Naive thymus-derived CD4-positive, alpha-beta T cell (primary cell): ENCODE data around the gene KRTAP9-9. TPM values are rescaled to one million over a fixed set of nuclear protein-coding genes. Genes with fewer than 3 reads are reported as not detected.
"Not testable (repeated sequence)": the region's sequence is repeated elsewhere in the genome, so short reads cannot be mapped to it uniquely, and the experiment has no call there.

Source experiments
- ATAC-seq: fragments of 150-1000 bp; cut with Tn5 transposase; 2 replicates; pipeline ENCODE4 v1.10.0; 2021; ENCODE audit warnings: mild to moderate bottlenecking, moderate library complexity
- CTCF ChIA-PET: fragments of 350-600 bp; sonication (Branson Sonifier 250); formaldehyde crosslinking; loops from one replicate; lab custom pipeline; 2021; ENCODE audit warnings: antibody characterized with exemption; lab: Charles Lee
- POLR2A ChIA-PET: fragments of 350-600 bp; sonication (Branson Sonifier 250); formaldehyde crosslinking; loops from one replicate; lab custom pipeline; 2021; ENCODE audit warnings: antibody characterized with exemption, inconsistent platforms; lab: Charles Lee
- DNase-seq, 9 donors: peaks; one replicate each; pipeline versions ENCODE4 v3.0.0 to v3.0.0-alpha.2; 2020 to 2022; ENCODE audit warnings: mixed read lengths in 1 of 9
- H3K27ac ChIP-seq: one replicate; pipeline ENCODE4 v1.7.0; 2013; ENCODE audit warnings: mild to moderate bottlenecking, low read depth, low read length, moderate library complexity
- H3K27me3 ChIP-seq, 2 donors: one replicate each; pipeline ENCODE4 v1.7.0; 2013; ENCODE audit warnings: low read length in 2 of 2, mild to moderate bottlenecking in 2 of 2, moderate library complexity in 2 of 2; ENCODE audit not compliant: control insufficient read depth in 2 of 2, insufficient read depth in 2 of 2
- H3K36me3 ChIP-seq, 3 experiments: 1 replicate in 2 of 3; 2 replicates in 1 of 3; pipeline ENCODE4 v1.7.0; 2013; ENCODE audit warnings: low read length in 3 of 3, mild to moderate bottlenecking in 3 of 3, moderate library complexity in 1 of 3; ENCODE audit not compliant: insufficient read depth in 3 of 3, control insufficient read depth in 2 of 3
- H3K4me1 ChIP-seq, 2 donors: one replicate each; pipeline ENCODE4 v1.7.0; 2013; ENCODE audit warnings: low read length in 2 of 2, mild to moderate bottlenecking in 2 of 2, moderate library complexity in 1 of 2; ENCODE audit not compliant: control insufficient read depth in 2 of 2, insufficient read depth in 2 of 2
- H3K4me3 ChIP-seq: 2 replicates; pipeline ENCODE4 v1.7.0; 2013; ENCODE audit warnings: mild to moderate bottlenecking, low read length
- H3K9me3 ChIP-seq, 3 experiments: 1 replicate in 2 of 3; 2 replicates in 1 of 3; pipeline ENCODE4 v1.7.0; 2013; ENCODE audit warnings: low read length in 3 of 3; ENCODE audit not compliant: control insufficient read depth in 2 of 3
- H3K27ac Mint-ChIP-seq, 9 donors: one replicate each; pipeline ENCODE4 v1.8.0; 2020 to 2022; ENCODE audit warnings: mixed read lengths in 9 of 9, mild to moderate bottlenecking in 8 of 9, moderate library complexity in 5 of 9, inconsistent platforms in 2 of 9
- H3K27me3 Mint-ChIP-seq, 5 donors: one replicate each; pipeline ENCODE4 v1.8.0; 2021 to 2022; ENCODE audit warnings: mixed read lengths in 5 of 5, mild to moderate bottlenecking in 1 of 5
- H3K36me3 Mint-ChIP-seq, 5 donors: one replicate each; pipeline ENCODE4 v1.8.0; 2020 to 2022; ENCODE audit warnings: mixed read lengths in 5 of 5, mild to moderate bottlenecking in 3 of 5, inconsistent platforms in 1 of 5
- H3K4me1 Mint-ChIP-seq, 7 donors: one replicate each; pipeline ENCODE4 v1.8.0; 2020 to 2022; ENCODE audit warnings: mixed read lengths in 7 of 7, mild to moderate bottlenecking in 3 of 7, inconsistent platforms in 1 of 7
- H3K4me3 Mint-ChIP-seq, 10 donors: one replicate each; pipeline ENCODE4 v1.8.0; 2020 to 2022; ENCODE audit warnings: mild to moderate bottlenecking in 10 of 10, mixed read lengths in 10 of 10, moderate library complexity in 6 of 10, inconsistent platforms in 2 of 10
- H3K9me3 Mint-ChIP-seq, 11 donors: one replicate each; pipeline ENCODE4 v1.8.0; 2020 to 2022; ENCODE audit warnings: mixed read lengths in 11 of 11, mild to moderate bottlenecking in 4 of 11, inconsistent platforms in 1 of 11, moderate library complexity in 1 of 11
- intact Hi-C, 2 donors: fragments of 100-400 bp; cut with micrococcal nuclease; formaldehyde crosslinking; loops; one replicate each; pipeline ENCODE4 v1.15.1; 2023
- polyA plus RNA-seq, 2 donors: library from polyadenylated mRNA; unstranded; fragments of 300-500 nt; fragmentation: Illumina TruSeq; gene quantifications; one replicate each; pipeline ENCODE4 v1.2.3, GENCODE V29; 2021
- total RNA-seq, 6 experiments: library from RNA in 5 of 6; stranded (reverse) in 5 of 6; gene quantifications; 1 replicate in 5 of 6; 2 replicates in 1 of 6; pipeline ENCODE4 v1.2.3 and lab custom pipeline; 2021 to 2026

Gene KRTAP9-9
- total and polyA plus RNA-seq, 7 experiments from 2014 or later = not detected

DNA sequence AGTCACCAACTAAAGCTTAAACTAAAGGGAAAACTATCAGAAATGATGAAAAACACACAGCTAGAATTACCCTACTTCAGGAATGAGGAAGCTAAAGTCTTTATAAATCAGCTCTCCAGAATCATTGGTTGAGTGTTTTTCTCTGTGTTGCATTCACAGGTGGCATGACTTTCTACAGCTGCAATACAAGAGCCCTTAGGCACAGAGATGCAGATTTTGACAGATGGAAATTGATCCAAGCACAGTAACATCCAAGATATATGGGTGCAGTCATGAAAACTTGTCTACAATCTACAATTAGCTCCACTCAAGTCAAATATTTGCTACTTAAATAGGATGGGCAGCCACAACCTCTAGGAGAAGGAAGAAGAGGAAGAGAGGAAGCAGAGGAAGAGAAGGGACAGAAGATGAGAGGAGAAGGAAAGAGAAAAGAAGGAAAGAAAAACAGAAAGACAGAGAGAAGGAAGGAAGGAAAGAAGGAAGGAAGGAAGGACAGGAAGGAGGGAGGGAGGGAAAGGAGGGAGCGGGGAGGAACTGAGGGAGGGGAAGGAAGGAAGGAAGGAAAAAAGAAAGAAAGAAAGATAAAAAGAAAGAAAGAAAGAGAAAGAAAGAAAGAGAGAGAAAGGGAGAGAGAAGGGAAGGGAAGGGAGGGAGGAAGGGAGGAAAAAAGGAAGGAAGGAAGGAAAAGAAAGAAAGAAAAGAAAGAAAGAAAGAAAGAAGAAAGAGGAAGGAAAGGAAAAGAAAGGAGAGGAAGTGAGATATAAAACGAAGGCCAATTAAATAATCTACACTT, 8.0 kb upstream of the KRTAP9-9 start:
- ATAC-seq, H3K36me3 ChIP-seq, H3K4me3 ChIP-seq, H3K36me3 Mint-ChIP-seq, DNase-seq, H3K4me3 Mint-ChIP-seq, H3K9me3 Mint-ChIP-seq, intact Hi-C loops, H3K27ac ChIP-seq, H3K9me3 ChIP-seq, H3K27me3 ChIP-seq, POLR2A ChIA-PET, H3K4me1 ChIP-seq, CTCF ChIA-PET: not testable (repeated sequence)
- peaks cover 0 to 14% (median 6%) of the 10 kb centered on the region in 7 donors for H3K4me1 Mint-ChIP-seq
- peak overlapping the region in 1 of 9 donors; percentile 36 for H3K27ac Mint-ChIP-seq
- H3K27me3 Mint-ChIP-seq = peaks cover 0 to 24% (median 6%) of the 10 kb centered on the region in 5 donors

DNA sequence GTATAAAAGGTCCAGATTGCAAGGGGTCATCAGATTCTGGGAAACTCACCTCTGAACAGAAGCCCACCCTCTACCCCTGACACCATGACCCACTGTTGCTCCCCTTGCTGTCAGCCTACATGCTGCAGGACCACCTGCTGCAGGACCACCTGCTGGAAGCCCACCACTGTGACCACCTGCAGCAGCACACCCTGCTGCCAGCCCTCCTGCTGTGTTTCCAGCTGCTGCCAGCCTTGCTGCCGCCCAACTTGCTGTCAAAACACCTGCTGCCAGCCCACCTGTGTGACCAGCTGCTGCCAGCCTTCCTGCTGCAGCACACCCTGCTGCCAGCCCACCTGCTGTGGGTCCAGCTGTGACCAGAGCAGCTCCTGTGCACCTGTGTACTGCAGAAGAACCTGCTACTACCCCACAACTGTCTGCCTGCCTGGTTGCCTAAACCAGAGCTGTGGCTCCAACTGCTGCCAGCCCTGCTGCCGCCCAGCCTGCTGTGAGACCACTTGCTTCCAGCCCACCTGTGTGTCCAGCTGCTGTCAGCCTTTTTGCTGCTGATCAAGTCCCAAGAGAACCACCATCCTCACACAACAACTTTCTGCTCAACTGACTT, 5.4 kb upstream of the KRTAP9-9 start, which contains the start of gene KRTAP9-4:
Gene KRTAP9-4, plus strand, starts transcription at position 51 of the 604 bp plus-strand sequence. Its CDS starts 34 bp downstream, at position 85.
- H3K4me3 Mint-ChIP-seq, H3K36me3 ChIP-seq, DNase-seq, H3K4me3 ChIP-seq, H3K9me3 ChIP-seq, POLR2A ChIA-PET, ATAC-seq, H3K4me1 ChIP-seq, H3K27ac ChIP-seq, H3K36me3 Mint-ChIP-seq, CTCF ChIA-PET, intact Hi-C loops, H3K27me3 ChIP-seq, H3K9me3 Mint-ChIP-seq: not testable (repeated sequence)
- peaks cover 0 to 24% (median 7%) of the 10 kb centered on the region in 5 donors for H3K27me3 Mint-ChIP-seq
- H3K27ac Mint-ChIP-seq = peak within 1 kb of the TSS in 1 of 9 donors; percentile 58
- H3K4me1 Mint-ChIP-seq = peaks cover 0 to 21% (median 9%) of the 10 kb centered on the region in 7 donors

DNA sequence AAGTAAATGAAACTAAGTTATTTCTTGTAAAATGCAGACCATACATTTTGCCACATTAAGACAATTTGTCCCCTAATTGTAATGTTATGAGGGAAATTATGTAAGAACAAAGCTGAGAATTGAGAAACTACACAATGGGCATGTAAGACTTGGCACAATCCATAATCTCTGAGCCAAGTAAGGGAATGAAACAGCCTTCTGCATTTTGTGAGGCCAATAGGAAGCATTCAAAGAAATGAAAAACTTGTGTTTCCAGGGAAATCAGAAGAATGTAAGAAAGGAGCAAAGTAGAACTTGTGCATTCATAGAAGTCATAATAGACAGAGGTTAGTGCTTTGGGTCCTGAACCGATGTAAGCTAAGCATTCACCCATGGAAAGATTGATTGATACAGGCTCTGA, 3.9 kb upstream of the KRTAP9-9 start:
- H3K9me3 Mint-ChIP-seq = no peaks in the 10 kb centered on the region
- Histone ChIP-seq H3K27ac (no peak overlapping the region), H3K4me1 (no peaks in the 10 kb centered on the region), H3K36me3 (no peaks in the 10 kb centered on the region), H3K9me3 (no peaks in the 10 kb centered on the region), H3K27me3 (no peaks in the 10 kb centered on the region), H3K4me3 (no peak overlapping the region)
- no peak overlapping the region for H3K27ac Mint-ChIP-seq
- H3K36me3 Mint-ChIP-seq = no peaks in the 10 kb centered on the region
- intact Hi-C loops = no loop called here
- no peak overlapping the region for H3K4me3 Mint-ChIP-seq
- POLR2A ChIA-PET = no interaction called here
- CTCF ChIA-PET = no interaction called here
- H3K4me1 Mint-ChIP-seq = peaks cover 0 to 21% (median 9%) of the 10 kb centered on the region in 7 donors
- H3K27me3 Mint-ChIP-seq = peaks cover 0 to 29% (median 9%) of the 10 kb centered on the region in 5 donors
- DNase-seq (no peak), ATAC-seq (no peak)

- intact Hi-C loops = no loop called here
- DNase-seq = no peak
- no peak for ATAC-seq
- Histone ChIP-seq H3K27ac (no peak overlapping the region), H3K4me1 (no peaks in the 10 kb centered on the region), H3K27me3 (peaks cover 0 to 6% of the 10 kb centered on the region in 2 donors), H3K9me3 (no peaks in the 10 kb centered on the region), H3K4me3 (no peak overlapping the region), H3K36me3 (no peaks in the 10 kb centered on the region)
- Mint-ChIP-seq H3K4me1 (peaks cover 0 to 20% (median 5%) of the 10 kb centered on the region in 7 donors), H3K27ac (no peak overlapping the region), H3K4me3 (no peak overlapping the region), H3K9me3 (no peaks in the 10 kb centered on the region), H3K36me3 (no peaks in the 10 kb centered on the region), H3K27me3 (peaks cover 0 to 45% (median 23%) of the 10 kb centered on the region in 5 donors)
- CTCF ChIA-PET = no interaction called here
- POLR2A ChIA-PET = no interaction called here
Measured at GRCh38 chr17:41254861-41255260, 323 bp upstream of the KRTAP9-9 start.

GRCh38 chr17:41256291-41256685, 1.1 kb downstream of the KRTAP9-9 start:
- no peaks in the 10 kb centered on the region for H3K4me1 ChIP-seq
- H3K4me1 Mint-ChIP-seq = peaks cover 0 to 18% (median 11%) of the 10 kb centered on the region in 7 donors
- H3K9me3 ChIP-seq = no peaks in the 10 kb centered on the region
- H3K4me3 Mint-ChIP-seq = no peak overlapping the region
- peaks cover 0 to 50% (median 16%) of the 10 kb centered on the region in 5 donors for H3K27me3 Mint-ChIP-seq
- H3K27ac Mint-ChIP-seq = no peak overlapping the region
- intact Hi-C loops = no loop called here
- ATAC-seq = no peak
- H3K36me3 ChIP-seq = no peaks in the 10 kb centered on the region
- peaks cover 0 to 6% of the 10 kb centered on the region in 2 donors for H3K27me3 ChIP-seq
- CTCF ChIA-PET = no interaction called here
- POLR2A ChIA-PET = no interaction called here
- no peak overlapping the region for H3K4me3 ChIP-seq
- no peak for DNase-seq
- no peak overlapping the region for H3K27ac ChIP-seq
- no peaks in the 10 kb centered on the region for H3K36me3 Mint-ChIP-seq
- no peaks in the 10 kb centered on the region for H3K9me3 Mint-ChIP-seq

GRCh38 chr17:41258406-41258805, 3.2 kb downstream of the KRTAP9-9 start:
- intact Hi-C loops = no loop called here
- no peak for DNase-seq
- Histone ChIP-seq H3K36me3 (no peaks in the 10 kb centered on the region), H3K27ac (no peak overlapping the region), H3K4me3 (no peak overlapping the region), H3K4me1 (no peaks in the 10 kb centered on the region), H3K9me3 (no peaks in the 10 kb centered on the region), H3K27me3 (peaks cover 0 to 6% of the 10 kb centered on the region in 2 donors)
- Mint-ChIP-seq H3K9me3 (no peaks in the 10 kb centered on the region), H3K4me3 (no peak overlapping the region), H3K27me3 (peaks cover 0 to 50% (median 16%) of the 10 kb centered on the region in 5 donors), H3K4me1 (peaks cover 0 to 25% (median 14%) of the 10 kb centered on the region in 7 donors), H3K27ac (no peak overlapping the region), H3K36me3 (no peaks in the 10 kb centered on the region)
- CTCF ChIA-PET = no interaction called here
- ATAC-seq = no peak
- POLR2A ChIA-PET = no interaction called here
